LNCAP (cell line): ENCODE data around the gene IDH3G.

Experiments used
- CTCF ChIP-seq: fragments of 450-650 bp; IDR thresholded peaks from 2 replicates; pipeline ENCODE4 v1.5.1; 2017; ENCODE audit warnings: mild to moderate bottlenecking

IDH3G gene

DNA sequence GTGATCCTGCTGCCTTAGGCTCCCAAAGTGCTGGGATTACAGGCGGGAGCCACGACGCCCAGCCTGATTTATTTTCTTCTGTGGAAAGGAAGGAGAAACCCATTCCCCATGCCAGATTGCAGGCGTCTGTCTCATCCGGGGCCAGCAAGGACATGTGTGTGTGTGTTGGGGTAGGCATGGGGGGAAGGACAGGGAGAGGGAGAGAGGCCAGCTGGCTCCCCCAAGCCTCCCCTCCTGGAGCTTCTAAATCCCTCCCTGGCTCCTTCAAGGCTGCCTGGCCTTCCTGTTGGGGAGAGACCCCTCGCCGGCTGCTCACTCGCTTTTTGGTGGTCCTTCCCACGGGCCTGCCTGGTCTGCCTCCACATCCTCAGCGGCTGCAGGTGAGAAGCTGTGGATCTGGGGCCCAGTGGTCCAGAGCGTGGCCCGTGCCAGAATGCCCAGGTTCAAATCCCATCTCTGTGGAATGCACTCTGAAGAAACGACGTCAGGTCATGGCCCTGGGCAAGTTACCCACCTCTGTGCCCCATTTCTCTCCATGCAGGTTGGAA, 31.5 kb downstream of the IDH3G start:
- TF ChIP-seq CTCF: no peak

GRCh38 chrX:153761863-153762262, 32.3 kb downstream of the IDH3G start:
- no peak for TF ChIP-seq CTCF

GRCh38 chrX:153755136-153755535, 39.0 kb downstream of the IDH3G start:
- TF ChIP-seq CTCF: no peak

- no peak for TF ChIP-seq CTCF
Measured at GRCh38 chrX:153750127-153750774, 43.9 kb downstream of the IDH3G start.

DNA sequence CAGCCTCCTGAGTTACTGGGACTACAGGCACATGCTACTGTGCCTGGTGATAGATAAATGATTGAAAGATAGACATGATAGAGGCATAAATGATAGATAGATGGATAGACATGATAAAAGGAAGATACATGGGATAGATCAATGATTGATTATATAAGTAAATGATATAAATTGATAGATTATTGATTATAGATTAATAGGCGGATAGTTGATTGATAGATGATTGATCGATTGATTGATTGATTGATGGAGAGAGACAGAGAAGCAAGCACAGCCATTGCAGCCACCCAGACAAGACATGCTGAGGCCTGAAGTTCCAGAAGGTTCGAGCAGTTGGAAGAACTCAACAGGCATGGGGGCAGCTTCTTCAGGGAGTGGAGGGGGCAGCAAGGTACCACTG, 47.8 kb downstream of the IDH3G start:
- no peak for TF ChIP-seq CTCF

GRCh38 chrX:153744210-153745066, 49.7 kb downstream of the IDH3G start:
- TF ChIP-seq CTCF: no peak

GRCh38 chrX:153741446-153741845, 52.7 kb downstream of the IDH3G start:
- TF ChIP-seq CTCF: no peak
